DMS153 treated with DMSO at 0.1 percent for 48 hours (cell line): ENCODE results near the gene FAM117B.
"Not testable (repeated sequence)": the region's sequence is repeated elsewhere in the genome, so short reads cannot be mapped to it uniquely, and the experiment has no call there.

Experiments used
- DNase-seq: peaks from one replicate; lab custom pipeline; 2025; ENCODE audit not compliant: unreplicated experiment; lab: John Stamatoyannopoulos, UW

Gene FAM117B

DNA sequence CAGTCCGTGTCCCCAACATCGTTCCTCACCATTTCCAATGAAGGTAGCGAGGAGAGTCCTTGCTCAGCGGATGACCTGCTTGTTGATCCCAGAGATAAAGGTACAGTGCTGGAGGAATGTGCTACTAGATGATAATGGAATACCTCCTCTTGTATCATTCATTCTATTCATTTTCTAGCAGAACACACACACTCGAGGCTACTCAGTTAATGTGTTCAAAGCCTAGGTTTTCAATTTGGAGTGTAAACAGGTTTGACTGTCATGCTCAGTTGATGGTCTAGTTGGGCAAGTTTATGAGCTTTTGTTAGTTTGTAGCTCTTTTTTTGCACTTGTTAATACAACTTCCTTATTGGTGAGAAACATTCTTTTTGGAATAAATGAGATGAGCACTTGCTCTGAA is 122.6 kb downstream of the FAM117B start:
- no peak for DNase-seq

DNA sequence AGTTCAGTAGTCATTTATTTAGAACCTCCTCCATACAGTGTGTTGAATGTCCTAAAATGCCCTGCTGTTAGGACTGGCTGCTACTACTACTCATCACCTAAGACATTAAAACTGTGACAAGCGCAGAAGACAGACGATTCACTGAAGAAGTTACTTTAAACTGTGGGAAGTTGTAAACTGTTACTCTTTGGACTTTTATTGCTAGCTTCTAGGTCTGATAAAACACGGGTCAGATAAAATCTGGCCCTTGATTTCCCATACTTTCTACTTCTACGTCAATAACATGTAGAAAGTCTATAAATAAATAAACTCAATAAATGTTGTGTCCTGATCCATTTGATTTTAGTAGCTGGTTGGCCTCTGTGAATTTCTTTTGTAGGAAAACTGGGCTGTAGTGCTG is 123.4 kb downstream of the FAM117B start:
- DNase-seq, result no peak

DNA sequence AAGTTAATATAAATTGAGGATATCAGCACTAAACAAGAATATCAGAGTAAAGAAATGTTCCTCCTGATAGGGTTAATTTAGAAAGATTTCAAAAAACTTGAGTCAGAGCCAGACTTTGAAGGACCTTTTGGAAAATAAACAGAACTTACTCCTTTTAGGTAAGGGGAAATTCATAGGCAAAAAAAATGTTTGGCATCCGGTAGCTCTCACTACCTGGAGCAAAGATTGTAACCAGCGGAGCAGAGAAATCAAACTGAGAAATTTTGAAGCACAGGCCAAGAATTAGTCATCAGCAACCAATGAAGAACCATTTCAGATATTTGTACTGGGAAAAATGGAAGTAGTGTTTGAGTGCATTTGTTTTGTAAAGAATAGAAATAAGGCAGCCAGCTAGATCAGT is 123.8 kb downstream of the FAM117B start:
- no peak for DNase-seq

DNA sequence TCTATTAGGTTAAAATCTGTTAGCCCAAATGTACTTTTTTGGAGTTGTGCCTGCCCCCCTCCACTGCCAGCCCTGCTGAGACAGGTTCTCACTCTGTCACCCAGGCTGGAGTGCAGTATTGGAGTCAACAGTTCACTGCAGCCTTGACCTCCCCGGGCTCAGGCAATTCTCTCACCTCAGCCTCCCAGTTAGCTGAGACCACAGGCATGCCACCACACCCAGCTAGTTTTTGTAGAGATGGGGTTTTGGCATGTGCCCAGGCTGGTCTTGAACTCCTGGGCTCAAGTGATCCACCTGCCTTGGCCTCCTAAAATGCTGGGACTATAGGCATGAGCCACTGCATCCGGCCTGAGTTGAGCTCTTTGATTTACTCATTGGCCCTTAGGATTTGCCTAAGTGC is 126.1 kb downstream of the FAM117B start:
- no peak for DNase-seq

DNA sequence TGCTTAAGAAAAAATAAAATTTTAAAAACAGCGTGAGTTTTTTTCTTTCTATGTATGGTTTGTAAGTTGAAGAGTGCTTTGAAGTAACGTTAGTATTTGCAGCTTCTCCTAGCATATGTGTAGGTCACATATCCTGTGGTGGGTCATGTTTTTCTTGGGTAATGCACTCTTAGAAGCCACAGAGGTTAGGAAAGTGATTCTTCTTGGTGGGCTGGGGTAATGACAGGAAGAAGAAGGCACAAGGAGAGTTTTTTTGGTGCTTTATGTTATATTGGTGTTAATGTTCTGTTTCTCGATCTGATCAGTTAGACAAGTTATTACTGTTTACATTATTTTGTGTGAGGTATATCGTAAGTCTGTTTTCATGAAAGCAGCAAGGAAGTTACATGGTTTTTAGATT is 127.8 kb downstream of the FAM117B start:
- DNase-seq, result no peak

DNA sequence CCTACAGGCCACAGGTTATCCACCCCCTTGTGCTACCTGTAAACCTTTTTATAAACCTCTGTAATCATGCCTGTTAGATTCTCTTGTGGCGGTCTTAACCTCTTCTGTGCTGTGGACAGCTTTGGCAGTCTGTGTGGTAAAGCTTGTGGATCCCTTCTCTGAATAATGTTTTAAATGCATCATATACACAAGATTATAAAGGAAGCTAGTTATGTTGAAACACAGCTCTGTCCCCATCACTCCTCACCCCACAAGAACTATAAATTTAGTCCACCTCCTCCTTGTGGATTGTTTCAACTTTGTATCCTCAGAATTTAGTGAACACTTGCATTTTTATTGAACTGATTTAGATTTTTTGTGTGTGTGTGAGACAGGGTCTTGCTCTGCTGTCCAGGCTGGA is 129.1 kb downstream of the FAM117B start:
- no peak for DNase-seq

DNA sequence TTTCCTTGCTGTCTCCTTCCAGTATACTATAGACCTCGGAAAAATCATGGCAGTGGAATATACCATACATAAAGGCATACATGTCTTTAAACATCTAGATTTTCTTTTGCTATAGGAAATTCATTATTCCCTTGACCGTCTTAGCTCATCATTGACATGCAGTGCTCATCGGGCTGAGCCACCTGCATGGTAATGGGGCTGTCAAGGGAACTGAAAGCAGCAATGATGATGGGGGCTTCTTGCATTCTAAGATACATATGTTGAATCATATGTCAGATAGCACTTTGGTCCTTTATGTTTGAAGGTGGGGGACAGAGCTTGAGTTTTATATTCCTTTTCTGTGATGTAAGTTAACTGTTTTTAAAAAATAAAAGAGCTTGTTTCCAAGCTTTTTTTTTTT is 130.2 kb downstream of the FAM117B start:
- DNase-seq, result no peak

DNA sequence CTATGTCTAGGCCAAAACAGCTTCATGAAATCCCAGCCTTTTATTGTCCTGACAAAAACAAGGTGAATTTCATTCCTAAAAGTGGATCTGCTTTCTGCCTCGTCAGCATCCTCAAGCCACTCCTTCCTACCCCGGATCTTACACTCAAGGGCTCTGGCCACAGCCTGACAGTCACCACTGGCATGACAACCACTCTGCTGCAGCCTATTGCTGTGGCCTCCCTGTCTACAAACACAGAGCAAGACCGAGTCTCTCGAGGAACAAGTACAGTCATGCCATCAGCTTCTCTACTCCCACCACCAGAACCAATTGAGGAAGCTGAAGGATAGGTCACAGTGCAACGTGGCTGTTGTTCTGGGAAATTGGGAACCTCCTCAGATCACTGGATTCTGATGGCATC is 130.7 kb downstream of the FAM117B start:
- no peak for DNase-seq

DNA sequence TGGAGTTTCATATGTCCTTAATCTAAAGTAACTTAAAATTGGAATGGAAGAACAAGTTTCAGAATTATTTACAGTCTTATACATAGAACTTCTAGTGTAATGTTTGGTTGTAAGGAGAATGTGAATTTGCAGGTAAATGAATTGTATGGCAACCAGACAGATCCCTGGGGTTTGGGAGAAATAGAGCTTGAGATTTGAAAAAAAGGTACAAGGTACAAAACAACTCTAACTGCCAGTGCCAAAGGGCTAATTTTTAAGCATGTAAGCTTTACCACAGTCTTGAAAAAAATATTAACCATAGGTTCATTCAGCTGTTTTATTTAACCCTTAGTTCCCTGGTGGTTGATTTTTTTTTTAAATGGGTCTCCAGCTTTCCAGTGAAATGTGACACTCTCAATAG is 133.5 kb downstream of the FAM117B start:
- no peak for DNase-seq

DNA sequence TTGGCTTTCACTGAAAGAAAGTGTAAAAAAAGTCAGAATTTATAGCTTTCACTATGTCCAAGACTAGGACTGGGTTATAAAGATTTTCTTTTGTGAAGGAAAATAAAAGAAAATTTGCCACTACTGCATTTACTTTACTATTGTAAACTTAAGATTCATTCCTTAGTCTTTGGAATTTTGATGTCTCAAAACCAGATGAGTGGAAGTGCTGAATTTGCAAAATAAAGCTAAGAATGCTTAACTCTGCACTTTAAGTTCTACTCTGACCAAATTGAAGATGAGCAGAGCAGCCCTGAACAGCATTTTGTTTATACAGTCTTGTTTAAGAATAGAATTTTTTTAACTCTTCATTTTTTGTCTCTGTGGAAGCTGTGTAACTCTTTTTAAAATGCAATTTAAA is 134.4 kb downstream of the FAM117B start:
- no peak for DNase-seq

DNA sequence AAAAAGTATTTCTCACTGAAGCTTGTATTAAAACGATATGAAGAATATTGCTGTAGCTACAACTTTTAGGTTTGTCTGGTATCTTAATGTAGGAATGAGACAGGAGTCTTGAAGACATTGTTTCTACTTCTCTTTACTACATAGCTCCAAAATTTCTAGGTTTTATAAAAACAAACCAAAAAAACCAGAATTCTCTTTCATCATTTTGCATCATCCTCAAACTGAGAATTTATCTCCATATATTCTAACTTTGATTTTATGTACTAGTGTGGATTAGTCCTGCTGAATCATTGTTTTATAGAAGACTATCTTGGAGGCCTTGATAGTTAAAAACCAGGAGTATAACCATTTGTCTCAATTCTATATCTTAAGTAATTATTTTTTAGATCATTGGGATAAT is 136.6 kb downstream of the FAM117B start:
- DNase-seq, result no peak

DNA sequence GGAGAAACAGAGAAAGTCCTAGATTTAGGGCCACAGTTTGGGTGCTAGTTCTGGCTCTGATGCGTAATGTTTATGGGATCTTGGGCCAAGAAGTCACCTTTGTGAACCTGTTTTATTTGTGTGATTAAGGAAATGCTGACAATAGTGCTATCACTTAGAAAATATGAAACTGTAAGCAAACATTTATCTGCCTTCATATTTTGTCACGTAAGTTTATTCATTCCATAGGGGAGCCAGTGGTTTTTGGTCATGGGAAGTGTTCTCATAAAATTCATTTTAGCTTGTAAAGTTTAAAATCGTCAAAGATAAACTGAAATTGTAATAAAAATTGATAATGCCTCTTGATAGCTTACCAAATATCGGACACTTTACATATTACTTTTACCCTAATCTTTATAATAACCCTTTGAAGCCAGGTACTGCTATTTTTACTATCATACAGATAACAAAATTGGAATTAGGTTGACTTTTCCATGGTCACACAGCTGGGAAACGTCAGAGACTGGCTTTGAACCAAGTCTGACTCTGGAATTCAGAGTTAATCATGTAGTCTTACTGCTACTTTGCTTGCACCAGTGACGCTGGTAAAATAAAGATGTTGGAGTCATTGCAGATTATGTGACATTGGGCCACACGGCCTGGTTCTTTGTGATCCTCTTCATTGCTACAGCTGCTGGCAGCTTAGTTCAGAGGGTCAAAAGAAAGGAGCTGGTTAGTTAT is 137.1 kb downstream of the FAM117B start:
- no peak for DNase-seq

DNA sequence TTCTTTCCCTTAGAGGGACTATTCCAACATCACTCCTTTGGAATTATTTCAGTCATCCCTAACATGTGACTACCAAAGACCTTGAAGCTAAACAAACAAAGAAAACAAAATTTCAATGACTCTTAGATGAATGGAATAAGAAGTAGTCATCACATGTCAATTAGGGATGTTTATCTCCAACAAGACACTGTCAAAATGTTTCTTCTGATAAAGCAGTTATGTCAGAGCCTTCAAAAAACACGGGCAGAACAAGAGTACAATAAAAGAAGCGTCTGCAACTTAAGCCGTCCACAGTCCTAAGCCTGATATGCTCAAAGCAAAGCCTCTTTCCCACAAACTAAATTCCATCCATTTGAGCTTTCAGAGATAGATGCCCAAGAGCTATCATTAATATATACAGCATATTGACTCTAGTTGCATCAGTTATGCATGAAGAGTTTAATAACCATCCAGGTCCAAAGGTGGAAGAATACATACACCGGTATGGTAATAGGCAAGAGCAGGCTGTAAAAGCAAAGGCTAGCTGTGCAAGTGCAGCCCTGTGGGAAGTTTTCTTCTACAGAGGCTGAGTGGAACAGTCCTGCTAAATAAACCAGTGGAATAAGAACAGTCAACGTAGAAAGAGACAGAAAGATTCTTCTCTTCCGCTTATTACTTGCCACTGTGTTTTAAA is 138.7 kb downstream of the FAM117B start:
- DNase-seq, result no peak

DNA sequence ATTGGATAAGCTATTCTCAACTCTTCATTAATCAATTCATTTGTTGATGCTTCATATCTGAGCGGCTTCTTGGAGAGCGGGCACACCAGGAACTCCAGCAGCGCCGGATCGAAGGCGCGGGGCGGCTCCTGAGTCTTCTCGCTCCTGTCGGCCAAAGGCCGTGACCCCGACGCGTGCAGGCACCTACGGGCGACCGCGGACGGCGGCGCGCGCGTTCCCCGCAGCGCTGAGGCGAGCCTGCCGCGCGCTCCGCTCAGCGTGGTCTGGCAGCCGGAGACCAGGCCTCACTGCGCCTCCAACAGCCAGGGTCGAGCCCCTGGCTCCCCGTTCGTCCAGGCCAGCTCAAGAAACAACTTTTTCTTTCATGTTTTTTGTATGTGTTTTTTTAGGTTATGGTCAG is 139.3 kb downstream of the FAM117B start:
- no peak for DNase-seq

DNA sequence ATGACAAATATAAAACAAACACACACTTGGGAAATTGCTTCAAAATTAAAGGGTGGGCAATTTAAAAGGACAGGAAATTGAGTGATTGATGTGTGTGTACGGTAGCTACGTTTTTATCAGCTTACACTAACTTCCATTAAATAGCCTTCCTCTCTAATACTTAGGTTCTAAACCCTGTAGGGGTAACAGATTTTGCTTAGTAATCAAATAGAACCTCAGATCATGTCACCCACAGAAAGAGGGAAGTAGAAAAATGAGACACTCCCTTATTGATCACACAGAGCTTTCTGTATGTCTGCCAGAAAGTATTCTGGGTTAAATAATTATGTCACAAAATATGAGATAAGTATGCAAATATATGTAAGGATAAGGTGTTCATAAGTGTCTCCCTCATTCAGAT is 143.4 kb downstream of the FAM117B start:
- no peak for DNase-seq

DNA sequence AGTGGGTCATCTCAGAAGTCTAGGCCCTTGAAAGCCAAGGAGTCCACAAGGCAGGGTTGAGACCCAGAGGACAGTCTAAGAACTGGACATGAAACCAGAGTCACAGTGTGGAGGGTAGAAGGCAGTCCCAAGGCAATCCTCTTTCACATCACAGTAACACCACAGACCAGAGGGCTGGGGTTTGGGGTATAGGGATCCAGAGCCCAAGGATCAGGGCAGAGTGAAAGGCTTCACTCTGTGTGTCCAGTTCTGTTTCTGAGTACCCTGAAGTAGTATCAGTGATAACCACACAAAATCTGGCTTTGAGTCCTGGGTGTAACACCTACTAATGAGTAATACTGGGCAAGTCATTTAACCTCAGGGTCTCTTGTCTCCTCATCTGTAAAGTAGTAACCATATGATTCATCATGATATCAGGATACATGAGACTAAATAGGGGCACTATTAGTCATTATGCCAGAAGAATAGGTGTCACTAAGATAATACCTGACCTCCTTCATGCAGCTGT is 145.8 kb downstream of the FAM117B start:
- no peak for DNase-seq

DNA sequence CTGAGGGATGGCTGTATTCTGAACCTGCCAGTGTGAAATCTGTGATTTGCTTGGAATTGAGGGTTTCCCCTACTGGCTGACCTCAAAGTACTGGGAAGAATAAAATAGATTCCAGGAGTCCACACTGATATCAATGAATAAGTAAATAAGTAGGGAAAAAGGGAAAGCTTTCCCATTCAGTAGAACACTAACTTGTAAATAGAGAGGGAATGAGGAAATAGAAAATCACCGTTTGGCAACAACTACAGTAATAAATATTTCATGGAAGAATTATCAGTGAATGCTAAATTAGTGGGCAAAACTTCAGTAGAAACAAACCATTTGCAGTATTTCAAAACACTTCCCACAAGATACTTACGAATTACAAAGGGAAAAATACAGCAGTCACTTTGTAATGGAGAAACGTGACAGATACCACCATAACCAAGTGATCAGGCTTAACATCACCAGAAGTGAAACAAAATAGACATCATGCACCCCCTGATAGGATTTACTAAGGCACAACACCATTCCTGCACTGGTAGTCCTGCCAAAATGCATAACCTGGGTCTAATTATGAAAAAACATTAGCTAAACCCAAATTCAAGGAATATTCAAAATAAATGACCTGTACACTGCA is 148.3 kb downstream of the FAM117B start:
- no peak for DNase-seq

DNA sequence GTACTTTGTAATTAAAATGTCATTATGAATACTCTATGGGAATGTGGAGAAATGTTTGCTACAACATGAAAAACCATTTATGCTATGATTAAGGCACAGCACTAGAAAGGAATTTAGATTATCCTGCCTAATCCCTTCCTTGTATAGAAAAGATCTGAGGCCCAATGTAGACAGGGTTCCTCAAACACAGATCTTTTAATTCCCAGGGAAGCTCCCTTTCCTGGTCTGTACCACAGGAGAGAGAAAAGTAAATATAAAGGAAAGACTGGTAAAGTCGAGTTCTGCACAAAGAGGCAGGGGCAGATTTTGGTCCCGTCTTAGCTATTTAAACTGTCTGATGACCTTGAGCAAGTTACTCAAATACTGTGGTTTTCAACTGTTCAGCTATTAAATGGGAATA is 152.1 kb downstream of the FAM117B start:
- DNase-seq, result no peak

DNA sequence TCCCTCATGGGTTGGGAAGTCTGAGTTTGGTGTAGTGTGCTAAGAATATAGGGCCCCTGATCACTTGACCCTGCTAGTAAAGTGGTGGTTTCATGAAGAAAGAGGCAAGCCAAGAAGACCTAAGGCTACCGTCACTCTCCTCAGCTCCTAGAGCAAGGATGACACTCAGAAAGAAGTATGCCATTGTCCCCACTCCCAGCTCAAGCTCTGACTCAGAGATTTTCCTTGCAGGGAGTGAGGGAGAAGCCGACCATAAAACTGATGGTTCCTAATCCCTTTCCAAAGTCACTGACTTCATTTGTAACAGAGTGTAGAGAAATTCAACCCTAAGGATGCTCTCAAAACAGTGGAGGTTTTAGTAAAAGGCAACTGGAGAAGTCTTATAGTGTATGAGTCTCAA is 155.9 kb downstream of the FAM117B start:
- no peak for DNase-seq

DNA sequence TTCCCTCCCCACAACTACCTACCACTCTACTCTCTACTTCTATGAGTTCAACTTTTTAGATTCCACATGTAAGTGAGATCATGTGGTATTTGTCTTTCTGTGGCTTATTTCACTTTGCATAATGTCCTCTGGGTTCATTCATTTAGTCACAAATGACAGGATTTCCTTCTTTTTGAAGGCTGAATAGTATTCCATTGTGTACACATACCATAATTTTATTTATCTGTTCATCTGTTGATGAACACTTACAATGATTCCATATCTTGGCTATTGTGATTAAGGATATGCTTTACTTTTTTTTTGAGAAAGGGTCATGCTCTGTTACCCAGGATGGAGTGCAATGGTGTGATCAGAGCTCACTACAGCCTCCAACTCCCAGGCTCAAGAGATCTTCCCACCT is 163.2 kb downstream of the FAM117B start:
- no peak for DNase-seq

DNA sequence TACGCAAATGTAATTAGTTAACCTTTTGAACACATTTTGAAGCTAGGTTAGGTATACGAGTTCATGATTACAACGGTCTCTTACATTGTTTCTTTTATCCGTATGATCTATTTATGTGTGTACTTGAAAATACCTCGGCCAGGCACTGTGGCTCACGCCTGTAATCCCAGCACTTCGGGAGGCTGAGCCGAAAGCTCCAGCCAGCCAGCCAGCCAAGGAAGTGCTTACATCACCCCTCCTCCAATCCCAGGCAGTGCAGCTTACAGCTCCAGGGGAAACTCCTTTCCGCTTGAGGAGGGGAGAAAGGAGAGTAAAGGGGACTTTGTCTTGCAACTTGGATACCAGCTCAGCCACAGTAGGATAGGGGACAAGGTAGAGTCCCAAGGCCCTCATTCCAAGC is 171.1 kb downstream of the FAM117B start:
- DNase-seq, result not testable (repeated sequence)

DNA sequence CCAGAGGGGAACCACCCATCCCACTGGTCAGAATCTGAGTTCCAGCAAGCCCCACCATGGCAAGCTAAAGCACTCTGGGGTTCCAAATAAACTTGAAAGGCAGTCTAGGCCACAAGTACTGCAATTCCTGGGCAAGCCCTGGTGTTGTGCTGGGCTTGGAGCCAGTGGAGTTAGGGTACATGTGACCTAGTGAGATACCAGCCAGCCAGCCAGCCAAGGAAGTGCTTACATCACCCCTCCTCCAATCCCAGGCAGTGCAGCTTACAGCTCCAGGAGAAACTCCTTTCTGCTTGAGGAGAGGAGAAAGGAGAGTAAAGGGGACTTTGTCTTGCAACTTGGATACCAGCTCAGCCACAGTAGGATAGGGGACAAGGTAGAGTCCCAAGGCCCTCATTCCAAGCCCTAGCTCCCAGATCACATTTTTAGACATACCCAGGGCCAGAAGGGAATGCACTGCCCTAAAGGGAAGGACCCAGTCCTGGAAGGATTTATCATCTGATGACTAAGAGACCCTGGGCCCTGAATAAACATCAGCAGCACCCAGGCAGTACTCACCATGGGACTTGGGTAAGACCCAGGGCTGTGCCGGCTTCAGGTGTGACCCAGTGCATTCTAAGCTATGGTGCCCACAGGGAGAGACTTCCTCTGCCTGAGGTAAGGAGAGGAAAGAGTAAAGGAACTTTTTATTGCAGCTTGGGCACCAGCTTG is 172.8 kb downstream of the FAM117B start:
- not testable (repeated sequence) for DNase-seq
